Measurements from ENCODE around the gene PYCR2.
"Not testable (repeated sequence)": the region's sequence is repeated elsewhere in the genome, so short reads cannot be mapped to it uniquely, and the experiment has no call there.

Gene PYCR2

GRCh38 chr1:225923692-225924555 is at the start of gene PYCR2:
Gene PYCR2 (minus strand): TSS chr1:225924250. CDS start chr1:225924110, 140 bp downstream.
- DNase-seq (ENCODE audit: low spot score), result peak; percentile 100

GRCh38 chr1:225973158-225973557 is 49.1 kb upstream of the PYCR2 start:
- no peak for DNase-seq (ENCODE audit: low spot score)

- DNase-seq (ENCODE audit: low spot score), result no peak
These were observed 48.5 kb upstream of the PYCR2 start for GRCh38 chr1:225972344-225973152.

- DNase-seq (ENCODE audit: low spot score), result not testable (repeated sequence)
These were observed 46.6 kb upstream of the PYCR2 start for GRCh38 chr1:225970592-225971157.

GRCh38 chr1:225969751-225970150 is 45.7 kb upstream of the PYCR2 start:
- not testable (repeated sequence) for DNase-seq (ENCODE audit: low spot score)

GRCh38 chr1:225965231-225965630 is 41.2 kb upstream of the PYCR2 start:
- no peak for DNase-seq (ENCODE audit: low spot score)

- DNase-seq (ENCODE audit: low spot score), result no peak
These were observed 39.9 kb upstream of the PYCR2 start for GRCh38 chr1:225963735-225964530.

- DNase-seq (ENCODE audit: low spot score), result peak; percentile 77
These were observed 38.5 kb upstream of the PYCR2 start for GRCh38 chr1:225962440-225962975.

- DNase-seq (ENCODE audit: low spot score), result no peak
These were observed 37.8 kb upstream of the PYCR2 start for GRCh38 chr1:225961659-225962439.

- no peak for DNase-seq (ENCODE audit: low spot score)
These were observed 34.0 kb upstream of the PYCR2 start for GRCh38 chr1:225958041-225958440.

GRCh38 chr1:225954753-225955152 is 30.7 kb upstream of the PYCR2 start:
- DNase-seq (ENCODE audit: low spot score), result no peak

- no peak for DNase-seq (ENCODE audit: low spot score)
These were observed 29.3 kb upstream of the PYCR2 start for GRCh38 chr1:225953315-225953714.

GRCh38 chr1:225950905-225951497 is 27.0 kb upstream of the PYCR2 start:
- DNase-seq (ENCODE audit: low spot score), result peak; percentile 53

GRCh38 chr1:225949041-225949440 is 25.0 kb upstream of the PYCR2 start:
- DNase-seq (ENCODE audit: low spot score), result no peak

GRCh38 chr1:225946803-225947202 is 22.8 kb upstream of the PYCR2 start:
- no peak for DNase-seq (ENCODE audit: low spot score)

GRCh38 chr1:225946082-225946620 is 22.1 kb upstream of the PYCR2 start:
- no peak for DNase-seq (ENCODE audit: low spot score)

- no peak for DNase-seq (ENCODE audit: low spot score)
These were observed 21.5 kb upstream of the PYCR2 start for GRCh38 chr1:225945564-225945963.

GRCh38 chr1:225944951-225945350 is 20.9 kb upstream of the PYCR2 start:
- no peak for DNase-seq (ENCODE audit: low spot score)

GRCh38 chr1:225944387-225944786 is 20.3 kb upstream of the PYCR2 start:
- DNase-seq (ENCODE audit: low spot score), result no peak

- no peak for DNase-seq (ENCODE audit: low spot score)
These were observed 19.5 kb upstream of the PYCR2 start for GRCh38 chr1:225943582-225943981.

Data from HuH-7 (cell line).